Stimulated activated CD4-positive, alpha-beta T cell treated with anti-CD3 and anti-CD28 coated beads, TNF-alpha, amount 100 ng/mL, for 48 hours (primary cell): ENCODE measurements around the gene DAD1.

Source experiments
- DNase-seq, 3 donors: peaks; one replicate each; pipeline ENCODE4 v3.0.0-alpha.2; 2020; ENCODE audit warnings: low read depth in 3 of 3

DAD1 gene

DNA sequence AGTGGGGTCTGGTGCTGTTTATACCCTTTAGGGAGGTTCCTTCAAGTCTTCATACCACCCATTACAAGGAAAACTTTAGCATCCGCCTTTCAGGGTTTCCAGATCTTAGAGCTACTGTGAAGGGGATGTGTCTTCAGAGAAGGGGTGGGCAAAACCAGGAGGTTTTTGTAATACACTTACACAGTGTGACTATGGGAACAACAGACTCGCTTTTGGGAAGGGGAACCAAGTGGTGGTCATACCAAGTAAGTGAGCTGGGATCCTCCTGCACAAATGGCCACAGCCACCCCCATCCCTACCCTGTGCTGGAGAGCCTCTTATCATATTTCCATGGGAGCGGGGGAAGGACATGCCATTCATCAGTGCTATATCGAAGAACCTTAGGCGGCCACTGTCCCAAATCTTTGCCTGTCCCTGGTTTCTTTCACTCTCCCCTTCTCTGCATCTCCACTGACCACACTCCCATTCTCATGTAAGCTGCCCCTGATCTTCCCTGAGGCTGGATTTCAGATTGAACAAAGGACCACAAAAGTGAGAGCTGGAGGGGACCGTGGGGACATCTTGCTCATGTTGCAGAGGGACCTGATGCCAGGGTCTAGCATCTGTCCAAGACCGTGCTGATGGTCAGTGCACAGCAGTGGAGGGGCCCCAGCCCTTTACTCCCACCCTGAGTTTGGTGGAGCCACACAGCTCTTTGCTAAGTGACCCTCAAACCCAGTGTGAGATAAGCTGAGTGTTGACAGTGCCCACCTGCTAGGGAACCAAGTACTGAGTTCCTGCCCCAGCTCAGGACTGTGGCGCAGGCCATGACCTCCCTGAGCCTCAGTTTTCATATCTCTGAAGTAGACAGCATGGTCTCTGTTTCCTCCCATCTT is 51.4 kb downstream of the DAD1 start:
- no peak for DNase-seq

DNA sequence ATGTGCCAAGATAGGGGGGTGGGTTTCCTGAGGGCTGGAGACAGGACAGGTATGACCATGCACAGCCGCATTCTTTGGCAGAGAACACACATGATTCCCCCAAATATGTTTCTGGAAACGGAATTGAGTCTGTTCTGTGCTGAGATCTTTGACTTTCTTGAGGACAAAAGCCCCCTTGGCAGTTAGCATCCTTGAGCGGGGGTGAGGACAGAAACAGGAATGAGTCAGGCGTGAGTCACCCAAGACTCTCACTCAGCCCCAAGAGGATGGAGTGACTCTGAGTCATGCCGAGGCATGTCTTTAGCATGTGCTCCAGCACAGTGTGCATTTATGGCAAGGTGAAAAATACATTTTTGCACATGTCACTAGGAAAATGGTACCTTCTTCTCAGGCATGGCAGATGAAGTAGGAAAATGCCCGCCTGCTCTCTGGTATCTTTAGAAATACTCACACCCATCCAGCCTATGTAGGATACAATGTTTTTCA is 52.1 kb downstream of the DAD1 start:
- peak; percentile 73 to 84 (median 83) for DNase-seq

DNA sequence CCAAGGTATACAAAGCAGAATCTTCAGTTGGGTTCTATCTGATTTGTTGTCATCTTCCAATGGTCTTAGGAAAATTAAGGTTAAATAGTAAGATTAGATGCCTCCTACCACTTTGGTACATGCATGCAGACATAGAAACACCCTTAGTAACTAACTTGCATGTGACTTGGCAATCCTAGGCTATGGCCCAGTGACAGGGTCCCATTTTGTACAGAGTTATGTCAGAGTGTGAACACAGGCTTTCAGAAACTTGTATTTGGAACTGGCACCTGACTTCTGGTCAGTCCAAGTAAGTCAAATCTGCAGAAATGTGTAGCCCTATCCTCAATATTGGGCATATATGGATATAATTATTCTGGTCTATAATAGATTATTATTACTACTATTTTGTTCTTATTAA is 53.1 kb downstream of the DAD1 start:
- DNase-seq: no peak

DNA sequence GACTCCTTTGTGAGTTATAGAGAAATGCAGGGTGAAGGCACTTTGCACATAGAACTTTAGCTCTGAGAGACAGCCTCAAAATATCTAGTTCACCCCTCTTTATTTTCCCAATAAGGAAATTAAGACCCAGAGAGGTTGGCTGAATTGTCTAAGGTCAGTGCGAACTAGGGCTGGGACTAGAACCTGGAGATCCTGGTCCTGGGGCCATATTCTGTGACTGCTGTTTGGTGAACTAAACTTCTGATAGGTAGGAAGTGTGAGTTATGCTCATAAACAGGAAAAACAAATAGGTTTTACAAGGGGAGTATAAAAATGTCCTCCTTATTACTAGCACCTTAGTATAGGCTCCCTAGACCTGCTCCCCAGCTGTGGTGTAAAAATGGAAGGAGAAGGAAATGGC is 53.9 kb downstream of the DAD1 start:
- no peak for DNase-seq

- DNase-seq: no peak
Measured at GRCh38 chr14:22534547-22534946, 54.5 kb downstream of the DAD1 start.

DNA sequence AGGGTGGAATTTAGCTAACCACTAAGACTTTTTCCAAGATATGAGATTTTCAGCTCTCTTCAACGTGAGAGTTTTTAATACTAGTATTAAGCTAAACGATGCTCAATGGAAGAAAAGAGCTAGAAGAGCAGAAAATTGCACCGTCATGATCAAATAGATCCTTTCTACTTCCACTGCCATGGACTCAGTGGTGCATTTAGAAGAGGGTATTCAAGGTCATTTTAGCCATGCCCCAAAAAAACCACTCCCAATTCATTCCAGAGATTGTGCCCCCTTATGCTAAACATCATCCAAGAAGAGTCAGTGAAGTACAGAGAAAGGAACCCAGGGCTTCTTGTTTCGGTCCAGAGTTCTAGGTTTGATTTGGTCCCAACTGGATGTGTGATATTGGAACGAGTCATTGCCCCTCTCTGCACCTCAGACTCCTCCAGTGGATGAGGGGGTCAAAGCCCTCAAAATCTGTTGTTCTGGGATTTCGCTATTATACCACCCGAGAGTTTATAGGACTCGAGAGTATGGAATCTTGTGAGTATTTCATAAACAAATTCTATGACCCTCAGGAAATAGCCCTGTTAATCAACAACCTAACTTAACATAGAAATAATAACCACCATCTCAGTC is 55.2 kb downstream of the DAD1 start:
- DNase-seq: no peak

- no peak for DNase-seq
Measured at GRCh38 chr14:22533057-22533704, 55.8 kb downstream of the DAD1 start.

- DNase-seq: no peak
Measured at GRCh38 chr14:22532345-22533056, 56.5 kb downstream of the DAD1 start.

DNA sequence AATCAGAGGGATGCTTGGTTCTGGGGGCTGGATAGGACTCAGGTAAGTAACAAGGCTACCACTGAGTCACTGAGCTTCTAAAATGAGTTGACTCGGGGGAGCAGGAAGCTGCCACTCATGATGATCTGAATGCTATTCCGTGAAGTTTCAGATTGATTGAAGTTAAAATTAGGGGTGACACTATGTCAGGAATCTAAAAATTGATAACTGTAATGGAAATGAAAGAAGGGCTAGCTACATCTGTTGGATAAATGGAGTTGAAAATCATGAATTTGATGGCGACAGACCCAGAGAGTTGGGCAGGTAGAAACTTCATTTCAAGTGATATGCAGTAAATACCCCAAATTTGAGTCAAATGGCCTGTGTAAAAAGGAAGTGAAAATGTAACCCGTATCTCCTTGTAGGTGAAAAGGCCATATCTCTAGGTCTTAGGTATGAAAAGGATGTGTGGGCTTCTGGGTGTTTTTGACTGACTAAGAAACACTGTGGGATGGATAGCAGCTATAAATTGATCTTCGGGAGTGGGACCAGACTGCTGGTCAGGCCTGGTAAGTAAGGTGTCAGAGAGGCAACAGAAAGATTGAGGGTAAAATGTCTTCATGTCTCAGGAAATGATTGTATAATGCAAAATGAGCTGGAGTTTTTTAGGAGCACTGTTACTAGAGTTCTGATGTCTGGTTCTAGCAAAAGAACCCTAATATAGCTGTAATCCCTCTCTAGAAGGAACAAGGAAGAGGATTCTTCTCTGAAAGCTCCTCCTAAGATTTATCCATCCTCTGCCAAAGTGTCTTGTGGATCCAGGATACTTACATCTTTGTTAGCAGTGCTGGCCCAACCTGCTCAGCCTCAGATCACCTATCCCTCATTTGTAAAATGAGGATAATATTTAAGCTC is 57.3 kb downstream of the DAD1 start:
- no peak for DNase-seq

DNA sequence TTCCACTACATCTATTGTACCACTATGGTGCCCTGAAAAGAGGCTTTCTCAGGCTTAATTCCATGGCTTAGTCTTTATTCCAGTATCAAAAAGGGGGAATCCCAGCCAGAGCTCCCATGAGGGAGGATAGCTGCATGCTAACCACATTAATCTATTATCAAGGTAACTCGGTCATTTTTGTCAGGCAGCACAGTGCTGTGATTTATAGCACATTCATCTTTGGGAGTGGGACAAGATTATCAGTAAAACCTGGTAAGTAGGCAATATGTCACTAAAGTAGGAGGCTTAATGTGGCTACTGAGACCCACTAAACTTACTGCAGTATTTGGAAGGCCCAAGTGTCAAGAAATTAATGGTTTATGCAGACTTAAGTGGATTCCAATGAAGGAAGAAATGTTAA is 58.9 kb downstream of the DAD1 start:
- DNase-seq: no peak

GRCh38 chr14:22526744-22527143 is 62.3 kb downstream of the DAD1 start:
- no peak for DNase-seq

GRCh38 chr14:22526218-22526617 is 62.8 kb downstream of the DAD1 start:
- DNase-seq: no peak

GRCh38 chr14:22524784-22525161 is 64.3 kb downstream of the DAD1 start:
- DNase-seq: no peak

DNA sequence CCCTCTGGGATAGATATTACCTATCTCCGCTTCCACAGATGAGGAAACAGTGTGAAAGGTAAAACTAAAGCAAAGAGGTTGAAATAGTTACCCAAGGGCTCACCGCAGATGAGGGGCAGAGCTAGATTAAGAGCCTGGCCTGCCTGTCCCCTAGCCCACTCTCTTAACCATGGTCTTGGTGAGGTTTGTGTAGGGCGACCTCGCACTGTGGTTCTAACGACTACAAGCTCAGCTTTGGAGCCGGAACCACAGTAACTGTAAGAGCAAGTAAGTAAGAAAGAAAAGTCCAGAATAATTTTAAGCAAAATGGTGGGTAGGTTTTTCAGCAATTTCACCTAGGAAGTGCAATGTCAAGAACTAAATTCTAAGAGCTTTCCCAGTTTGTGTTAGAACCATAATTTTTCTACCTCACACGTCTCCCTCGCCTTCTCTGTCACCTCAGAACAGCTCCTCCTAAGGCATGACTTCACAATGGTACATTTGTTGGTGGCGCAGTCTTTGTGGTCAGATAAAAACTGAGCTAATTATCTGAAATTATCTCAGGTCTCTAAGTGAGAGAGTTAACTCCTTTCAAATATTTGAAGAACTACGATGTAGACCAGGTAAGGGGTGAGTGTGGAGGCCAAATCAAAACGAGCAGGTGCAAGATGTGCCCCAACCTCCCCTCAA is 64.8 kb downstream of the DAD1 start:
- DNase-seq: no peak

GRCh38 chr14:22523283-22523682 is 65.7 kb downstream of the DAD1 start:
- DNase-seq: no peak

DNA sequence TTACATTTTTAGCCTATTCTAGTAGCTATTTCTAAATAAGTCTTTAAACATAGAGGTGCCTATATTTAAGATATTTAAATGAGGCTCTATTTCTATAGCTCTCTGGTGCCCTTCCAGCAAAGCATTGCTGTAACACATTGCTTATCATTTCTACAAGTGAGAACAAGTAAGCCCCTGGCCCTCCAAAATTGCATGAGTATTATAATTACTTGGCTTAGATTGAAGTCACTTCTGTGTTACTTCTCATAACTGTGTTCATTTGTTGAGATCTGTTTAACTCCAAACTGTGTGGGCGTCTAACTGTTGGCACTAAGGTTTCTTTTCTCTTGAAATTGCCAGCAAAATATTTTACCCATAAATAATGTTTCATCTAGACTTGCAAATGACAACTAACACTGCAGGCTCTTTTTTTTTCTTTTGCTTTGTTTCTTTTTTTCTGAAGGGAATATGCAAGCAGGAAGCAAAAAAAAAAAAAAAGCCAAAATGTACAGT is 66.5 kb downstream of the DAD1 start:
- DNase-seq: no peak

- DNase-seq: no peak
Measured at GRCh38 chr14:22521449-22522239, 67.4 kb downstream of the DAD1 start.

GRCh38 chr14:22520796-22521195 is 68.2 kb downstream of the DAD1 start:
- no peak for DNase-seq

GRCh38 chr14:22519877-22520685 is 68.9 kb downstream of the DAD1 start:
- DNase-seq: no peak
